HCT116 (cell line): ENCODE measurements around the gene ZBTB20. TPM values are rescaled to one million over a fixed set of nuclear protein-coding genes. Genes with fewer than 3 reads are reported as not detected.

Source experiments
- ATAC-seq: fragments of 200-7000 bp; cut with Tn5 transposase; 2 replicates; pipeline ENCODE4 v1.9.1; 2020; ENCODE audit warnings: mild to moderate bottlenecking, moderate library complexity
- BruUV-seq: library from RNA; stranded (reverse); fragments of 400-500 nt; replicated peaks from 2 replicates; lab custom pipeline; 2021; lab: Mats Ljungman, UMichigan
- CTCF ChIA-PET: fragments of 300-600 bp; sonication (Branson Sonifier 250); formaldehyde crosslinking; loops from one replicate; lab custom pipeline; 2021; ENCODE audit warnings: antibody characterized with exemption; lab: Charles Lee
- POLR2A ChIA-PET: fragments of 300-600, 350-600 bp; sonication (Branson Sonifier 250); formaldehyde crosslinking; loops from one replicate; lab custom pipeline; 2021; ENCODE audit warnings: antibody characterized with exemption; lab: Charles Lee
- RAD21 ChIA-PET, 2 experiments: fragments of 300-600 bp; sonication (Branson Sonifier 250); formaldehyde crosslinking; loops; one replicate each; lab custom pipeline; 2023; ENCODE audit warnings: low total read pairs in 2 of 2; ENCODE audit not compliant: uncharacterized antibody in 2 of 2, unreplicated experiment in 2 of 2, low non-redundant PET in 1 of 2; lab: Charles Lee
- DNase-seq: peaks from one replicate; pipeline ENCODE4 v3.0.0-alpha.2; 2010; ENCODE audit warnings: low read depth, low spot score
- H2AFZ ChIP-seq: fragments of 200-600 bp; shearing (Covaris generic), sonication (generic); 2 replicates; pipeline ENCODE4 v1.6.1; 2017; ENCODE audit warnings: low read depth, mixed run types, mixed read lengths, antibody characterized with exemption, low read length; ENCODE audit not compliant: poor library complexity, severe bottlenecking
- H3K27ac ChIP-seq: 2 replicates; pipeline ENCODE4 v1.5.1; 2012; ENCODE audit warnings: low read depth, low read length
- H3K27me3 ChIP-seq: fragments of 200-600 bp; sonication (generic); 2 replicates; pipeline ENCODE4 v1.6.1; 2016; ENCODE audit warnings: mixed run types, low read length, mixed read lengths; ENCODE audit not compliant: insufficient read depth
- H3K36me3 ChIP-seq, 2 experiments: fragments of 200-500 bp in 1 of 2; fragments of 200-600 bp in 1 of 2; sonication (Bioruptor generic) in 1 of 2; sonication (generic) in 1 of 2; 2 replicates each; pipeline versions ENCODE4 v1.5.1 to v1.6.1; 2014 to 2016; ENCODE audit warnings: low read length in 2 of 2, inconsistent platforms in 1 of 2, mixed read lengths in 1 of 2, mixed run types in 1 of 2; ENCODE audit not compliant: insufficient read depth in 2 of 2, control insufficient read depth in 1 of 2
- H3K4me1 ChIP-seq, 2 experiments: fragments of 200-600 bp in 1 of 2; sonication (generic) in 1 of 2; 2 replicates each; pipeline versions ENCODE4 v1.5.1 to v1.6.1; 2012 to 2017; ENCODE audit warnings: low read length in 2 of 2, inconsistent platforms in 1 of 2, mild to moderate bottlenecking in 1 of 2, mixed read lengths in 1 of 2, mixed run types in 1 of 2, moderate library complexity in 1 of 2; ENCODE audit not compliant: insufficient read depth in 2 of 2, control insufficient read depth in 1 of 2
- H3K4me2 ChIP-seq: fragments of 200-600 bp; sonication (generic); 2 replicates; pipeline ENCODE4 v1.6.1; 2017; ENCODE audit warnings: mixed run types, low read length, mixed read lengths
- H3K4me3 ChIP-seq, 2 experiments: fragments of 200-600 bp in 1 of 2; sonication (generic) in 1 of 2; replicated peaks in 1 of 2; 2 replicates each; pipeline ENCODE4 v1.5.1; 2011 to 2016; ENCODE audit warnings: low read length in 2 of 2, control low read depth in 1 of 2, low read depth in 1 of 2, mild to moderate bottlenecking in 1 of 2, mixed read lengths in 1 of 2, mixed run types in 1 of 2
- H3K79me2 ChIP-seq: fragments of 200-600 bp; sonication (generic); 2 replicates; pipeline ENCODE4 v1.6.1; 2017; ENCODE audit warnings: mild to moderate bottlenecking, mixed run types, low read length, moderate library complexity, mixed read lengths; ENCODE audit not compliant: insufficient read depth
- H3K9ac ChIP-seq: fragments of 200-600 bp; sonication (generic); 2 replicates; pipeline ENCODE4 v1.6.1; 2016; ENCODE audit warnings: low read length, mixed read lengths
- H3K9me2 ChIP-seq: fragments of 200-600 bp; sonication (generic), shearing (Covaris generic); 2 replicates; pipeline ENCODE4 v1.6.1; 2017; ENCODE audit warnings: mixed run types, mild to moderate bottlenecking, moderate library complexity; ENCODE audit not compliant: insufficient read depth
- H3K9me3 ChIP-seq, 2 experiments: fragments of 200-500 bp in 1 of 2; fragments of 200-600 bp in 1 of 2; sonication (Bioruptor generic) in 1 of 2; sonication (generic) in 1 of 2; 2 replicates each; pipeline ENCODE4 v1.6.1; 2014 to 2017; ENCODE audit warnings: low read length in 2 of 2, mixed read lengths in 2 of 2, inconsistent platforms in 1 of 2, low read depth in 1 of 2, mild to moderate bottlenecking in 1 of 2, mixed run types in 1 of 2, moderate library complexity in 1 of 2; ENCODE audit not compliant: control insufficient read depth in 1 of 2, insufficient read depth in 1 of 2
- H4K20me1 ChIP-seq: fragments of 200-600 bp; sonication (generic), shearing (Covaris generic); 2 replicates; pipeline ENCODE4 v1.6.1; 2017; ENCODE audit warnings: mixed run types, mild to moderate bottlenecking, moderate library complexity; ENCODE audit not compliant: insufficient read depth
- RAD21 ChIP-seq: IDR thresholded peaks from 2 replicates; pipeline ENCODE4 v1.6.1; 2012; ENCODE audit warnings: low read depth, mild to moderate bottlenecking
- TCF7L2 ChIP-seq: IDR thresholded peaks from 2 replicates; pipeline ENCODE4 v1.7.0; 2011; ENCODE audit warnings: borderline replicate concordance, inconsistent platforms; ENCODE audit not compliant: insufficient read depth, insufficient read length; ENCODE audit errors: extremely low read depth
- YY1 ChIP-seq: IDR thresholded peaks from 2 replicates; pipeline ENCODE4 v1.6.1; 2011; ENCODE audit warnings: low read length, low read depth, moderate library complexity, mild to moderate bottlenecking; ENCODE audit not compliant: insufficient replicate concordance; ENCODE audit errors: extremely low read depth
- ZBTB33 ChIP-seq: IDR thresholded peaks from 2 replicates; pipeline ENCODE4 v1.6.1; 2011; ENCODE audit warnings: mild to moderate bottlenecking, low read length, moderate library complexity; ENCODE audit not compliant: insufficient replicate concordance; ENCODE audit errors: extremely low read depth
- ZFX ChIP-seq: fragments of 450-650 bp; IDR thresholded peaks from 2 replicates; pipeline ENCODE4 v1.6.1; 2017
- intact Hi-C: fragments of 100-400 bp; cut with micrococcal nuclease; formaldehyde crosslinking; loops from 2 replicates; pipeline ENCODE4 v1.10.0; 2022
- total RNA-seq: library from RNA; stranded (reverse); gene quantifications from one replicate; pipeline ENCODE4 v1.2.1, GENCODE V29; 2021; ENCODE audit not compliant: unreplicated experiment

The ZBTB20 gene
- total RNA-seq, 1 experiment from 2014 or later: 42.1 TPM

GRCh38 chr3:115151921-115152320 lies 4.8 kb upstream of the ZBTB20 start:
- Histone ChIP-seq H3K9me3 (no peaks in the 10 kb centered on the region), H3K27ac (no peak overlapping the region), H3K79me2 (no peaks in the 10 kb centered on the region), H3K4me2 (no peak overlapping the region), H4K20me1 (no peaks in the 10 kb centered on the region), H3K4me1 (peaks cover 3 to 7% of the 10 kb centered on the region in 2 experiments; a peak in 2 of 4 replicates), H3K9ac (no peak overlapping the region), H3K36me3 (no peaks in the 10 kb centered on the region), H3K4me3 (no peak overlapping the region), H3K27me3 (no peaks in the 10 kb centered on the region), H2AFZ (no peak overlapping the region), H3K9me2 (no peaks in the 10 kb centered on the region)
- intact Hi-C loops: no loop called here
- TF ChIP-seq TCF7L2 (no peak), ZBTB33 (no peak), RAD21 (no peak)
- POLR2A ChIA-PET: no interaction called here
- RAD21 ChIA-PET: no interaction called here
- DNase-seq (no peak), ATAC-seq (no peak)
- CTCF ChIA-PET: no interaction called here
- BruUV-seq: no TSS peak

- intact Hi-C loops: no loop called here
- CTCF ChIA-PET: interaction anchor here (1.7 kb wide), 1 partner anchor 667 kb away, joined by 3 read pairs; no protein-coding TSS in a partner anchor
- Histone ChIP-seq H3K9ac (peak overlapping the region; percentile 71), H3K4me2 (peak overlapping the region; percentile 87), H3K79me2 (peaks cover 3% of the 10 kb centered on the region; the same call in 1 of the 2 replicates), H3K9me3 (no peaks in the 10 kb centered on the region), H3K36me3 (no peaks in the 10 kb centered on the region), H3K27me3 (no peaks in the 10 kb centered on the region), H3K4me1 (peaks cover 9 to 17% of the 10 kb centered on the region in 2 experiments; a peak in 3 of 4 replicates), H3K4me3 (peak overlapping the region; percentile 65 to 74), H4K20me1 (no peaks in the 10 kb centered on the region), H3K9me2 (no peaks in the 10 kb centered on the region), H2AFZ (peak overlapping the region; percentile 33), H3K27ac (peak overlapping the region; percentile 71)
- RAD21 ChIA-PET: no interaction called here
- POLR2A ChIA-PET: interaction anchor here (0.7 kb wide), 1 partner anchor 491 kb away, joined by 3 read pairs; no protein-coding TSS in a partner anchor
- TF ChIP-seq YY1: no peak
- peak; percentile 86; the same call in 1 of the 2 replicates for TF ChIP-seq ZFX
- BruUV-seq: TSS peak; percentile 84
- ATAC-seq: no peak; the same call in 1 of the 2 replicates
- no peak for DNase-seq
Measured at GRCh38 chr3:115148142-115148790, 1.2 kb upstream of the ZBTB20 start.
